Endothelial cell of umbilical vein (primary cell): ENCODE results near the gene CDKN2AIP. TPM values are rescaled to one million over a fixed set of nuclear protein-coding genes. Genes with fewer than 3 reads are reported as not detected.

Experiments
- BruUV-seq: library from RNA; stranded (reverse); fragments of 400-500 nt; replicated peaks from 2 replicates; lab custom pipeline; 2021; lab: Mats Ljungman, UMichigan
- CTCF ChIA-PET: fragments of 300-600, 350-600 bp; sonication (Branson Sonifier 250); formaldehyde crosslinking; loops from one replicate; lab custom pipeline; 2021; ENCODE audit warnings: antibody characterized with exemption, inconsistent platforms; lab: Charles Lee
- POLR2A ChIA-PET: fragments of 300-600, 350-600 bp; sonication (Branson Sonifier 250); formaldehyde crosslinking; loops from one replicate; lab custom pipeline; 2021; ENCODE audit warnings: antibody characterized with exemption, inconsistent platforms; lab: Charles Lee
- DNase-seq: peaks from one replicate; pipeline ENCODE4 v3.0.0-alpha.2; 2011; ENCODE audit warnings: low read depth, low spot score
- FAIRE-seq: peaks from 2 replicates; lab custom pipeline; 2011; peaks lifted over from hg19 to GRCh38; lab: Jason Lieb, UNC
- H2AFZ ChIP-seq: 2 replicates; pipeline ENCODE4 v1.6.0; 2012; ENCODE audit warnings: low read depth, low read length, control low read depth, inconsistent platforms
- H3K27ac ChIP-seq: 2 replicates; pipeline ENCODE4 v1.5.1; 2011; ENCODE audit warnings: low read depth, mild to moderate bottlenecking, control low read depth, low read length, moderate library complexity; ENCODE audit not compliant: insufficient read depth
- H3K27me3 ChIP-seq, 2 experiments: 2 replicates each; pipeline versions ENCODE4 v1.6.0 to v1.6.1; 2011; ENCODE audit warnings: low read length in 2 of 2, mixed read lengths in 1 of 2; ENCODE audit not compliant: control insufficient read depth in 2 of 2, insufficient read depth in 2 of 2
- H3K36me3 ChIP-seq, 2 experiments: 2 replicates in 1 of 2; 3 replicates in 1 of 2; pipeline ENCODE4 v1.5.1; 2011; ENCODE audit warnings: low read length in 2 of 2, mild to moderate bottlenecking in 1 of 2, moderate library complexity in 1 of 2; ENCODE audit not compliant: control insufficient read depth in 2 of 2, insufficient read depth in 2 of 2; ENCODE audit errors: extremely low read depth in 1 of 2
- H3K4me1 ChIP-seq: 3 replicates; pipeline ENCODE4 v1.5.1; 2011; ENCODE audit warnings: mild to moderate bottlenecking, low read length; ENCODE audit not compliant: control insufficient read depth, insufficient read depth; ENCODE audit errors: extremely low read depth
- H3K4me2 ChIP-seq: 2 replicates; pipeline ENCODE4 v1.6.1; 2011; ENCODE audit warnings: low read length, control low read depth, mixed read lengths; ENCODE audit not compliant: insufficient read depth
- H3K4me3 ChIP-seq, 3 experiments: fragments of 200-600 bp in 1 of 3; sonication (generic), shearing (Covaris generic) in 1 of 3; replicated peaks in 1 of 3; 2 replicates each; pipeline ENCODE4 v1.5.1; 2011 to 2016; ENCODE audit warnings: control low read depth in 3 of 3, low read length in 3 of 3, mild to moderate bottlenecking in 2 of 3, inconsistent platforms in 1 of 3, low read depth in 1 of 3, moderate library complexity in 1 of 3; ENCODE audit not compliant: insufficient read depth in 1 of 3
- H3K79me2 ChIP-seq: 2 replicates; pipeline ENCODE4 v1.6.0; 2012; ENCODE audit warnings: low read length, inconsistent platforms; ENCODE audit not compliant: control insufficient read depth, insufficient read depth
- H3K9ac ChIP-seq: replicated peaks from 2 replicates; pipeline ENCODE3; 2011; ENCODE audit warnings: low read length, control low read depth; ENCODE audit not compliant: insufficient read depth; ENCODE audit errors: extremely low read depth
- H3K9me1 ChIP-seq: replicated peaks from 3 replicates; pipeline ENCODE4 v1.6.0; 2011; ENCODE audit warnings: mild to moderate bottlenecking, low read length; ENCODE audit not compliant: control insufficient read depth, insufficient read depth; ENCODE audit errors: extremely low read depth
- H3K9me3 ChIP-seq: replicated peaks from 2 replicates; pipeline ENCODE4 v1.5.1; 2012; ENCODE audit warnings: low read length, inconsistent platforms; ENCODE audit not compliant: control insufficient read depth, insufficient read depth
- H4K20me1 ChIP-seq: replicated peaks from 2 replicates; pipeline ENCODE3; 2011; ENCODE audit warnings: mild to moderate bottlenecking, low read length; ENCODE audit not compliant: control insufficient read depth, insufficient read depth; ENCODE audit errors: extremely low read depth
- EZH2 ChIP-seq: IDR thresholded peaks from 2 replicates; pipeline ENCODE4 v1.6.1; 2012; ENCODE audit warnings: borderline replicate concordance, low read depth, mild to moderate bottlenecking, moderate library complexity, low read length, inconsistent platforms; ENCODE audit not compliant: severe bottlenecking
- GATA2 ChIP-seq: IDR thresholded peaks from 2 replicates; pipeline ENCODE4 v1.7.0; 2011; ENCODE audit warnings: low read depth, mild to moderate bottlenecking, moderate library complexity, mixed read lengths, low read length; ENCODE audit not compliant: insufficient read length, insufficient read depth
- POLR2AphosphoS5 ChIP-seq: IDR thresholded peaks from 2 replicates; pipeline ENCODE4 v1.6.1; 2012; ENCODE audit warnings: low read depth, mild to moderate bottlenecking, control low read depth, low read length, moderate library complexity; ENCODE audit not compliant: insufficient read depth
- dilution Hi-C: fragments of 300-500 bp; cut with MboI; formaldehyde crosslinking; loops from one replicate; pipeline ENCODE4 v1.15.0; 2019; ENCODE audit warnings: low sequenced_read_pairs; ENCODE audit not compliant: extremely low pct_ligation_motif_present
- intact Hi-C: fragments of 100-400 bp; cut with micrococcal nuclease; formaldehyde crosslinking; loops from one replicate; pipeline ENCODE4 v1.10.0; 2022
- polyA plus RNA-seq, 4 experiments: library from polyadenylated mRNA; depleted of rRNA in 3 of 4; stranded (reverse) in 3 of 4; unstranded in 1 of 4; fragments of >200 nt; gene quantifications; 2 replicates each; pipeline versions ENCODE4 v1.2.1 to v1.2.3, GENCODE V29; 2011 to 2012; ENCODE audit warnings: missing spikeins in 1 of 4
- total RNA-seq: library from RNA; stranded (reverse); gene quantifications from 2 replicates; pipeline ENCODE4 v1.2.3, GENCODE V29; 2021
- TF ChIP-seq, protein P1 (sequence below), 2 donors: IDR thresholded peaks; 1 replicate in 1 of 2; 2 replicates in 1 of 2; pipeline ENCODE4 v1.5.1; 2011; ENCODE audit warnings: low read length in 2 of 2, mild to moderate bottlenecking in 2 of 2, moderate library complexity in 2 of 2, control low read depth in 1 of 2, inconsistent platforms in 1 of 2, low read depth in 1 of 2; ENCODE audit not compliant: insufficient read depth in 1 of 2; ENCODE audit errors: extremely low read depth in 1 of 2

Gene CDKN2AIP
- total and polyA plus RNA-seq, 2 donors (not counting 3 experiments of a cell fraction or from before 2014, with no cell fraction given), result 5.1 to 12.8 TPM

DNA sequence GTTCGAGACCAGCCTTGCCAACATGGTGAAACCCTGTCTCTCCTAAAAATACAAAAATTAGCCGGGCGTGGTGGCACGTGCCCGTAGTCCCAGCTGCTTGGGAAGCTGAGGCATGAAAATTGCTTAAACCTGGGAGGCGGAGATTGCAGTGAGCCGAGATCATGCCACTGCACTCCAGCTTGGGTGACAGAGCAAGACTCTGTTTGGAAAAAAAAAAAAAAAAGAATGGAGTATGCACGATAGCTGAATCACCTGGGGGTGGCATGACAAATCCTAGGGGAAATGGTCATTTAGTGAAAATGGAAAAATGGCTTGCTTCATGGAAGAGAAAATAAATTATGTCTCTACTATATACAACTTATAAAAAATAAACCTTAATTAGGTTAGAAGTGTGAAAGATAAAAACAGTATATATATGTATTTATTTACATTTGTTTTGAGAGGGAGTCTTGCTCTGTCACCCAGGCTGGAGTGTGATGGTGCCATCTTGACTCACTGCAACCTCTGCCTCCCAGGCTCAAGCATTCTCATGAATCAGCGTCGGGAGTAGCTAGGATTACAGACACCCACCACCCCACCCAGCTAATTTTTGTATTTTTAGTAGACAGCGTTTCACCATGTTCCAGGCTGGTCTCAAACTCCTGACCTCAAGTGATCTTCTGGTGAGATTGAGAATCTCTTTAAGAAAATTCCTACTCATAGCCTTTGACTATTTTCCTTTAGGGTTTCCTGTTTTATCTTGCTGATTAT lies 41.1 kb downstream of the CDKN2AIP start:
- H3K27ac ChIP-seq, result no peak overlapping the region
- H3K4me2 ChIP-seq, result no peak overlapping the region
- dilution Hi-C loops, result no loop called here

More for the DNA sequence above, 41.1 kb downstream of the CDKN2AIP start:
- POLR2A ChIA-PET, result no interaction called here
- FAIRE-seq (no peak), DNase-seq (no peak)
- no TSS peak for BruUV-seq
- no peaks in the 10 kb centered on the region for H3K27me3 ChIP-seq
- no peak for TF ChIP-seq EZH2
- TF ChIP-seq GATA2, result no peak
- TF ChIP-seq POLR2AphosphoS5, result no peak
- TF ChIP-seq, protein P1, sequence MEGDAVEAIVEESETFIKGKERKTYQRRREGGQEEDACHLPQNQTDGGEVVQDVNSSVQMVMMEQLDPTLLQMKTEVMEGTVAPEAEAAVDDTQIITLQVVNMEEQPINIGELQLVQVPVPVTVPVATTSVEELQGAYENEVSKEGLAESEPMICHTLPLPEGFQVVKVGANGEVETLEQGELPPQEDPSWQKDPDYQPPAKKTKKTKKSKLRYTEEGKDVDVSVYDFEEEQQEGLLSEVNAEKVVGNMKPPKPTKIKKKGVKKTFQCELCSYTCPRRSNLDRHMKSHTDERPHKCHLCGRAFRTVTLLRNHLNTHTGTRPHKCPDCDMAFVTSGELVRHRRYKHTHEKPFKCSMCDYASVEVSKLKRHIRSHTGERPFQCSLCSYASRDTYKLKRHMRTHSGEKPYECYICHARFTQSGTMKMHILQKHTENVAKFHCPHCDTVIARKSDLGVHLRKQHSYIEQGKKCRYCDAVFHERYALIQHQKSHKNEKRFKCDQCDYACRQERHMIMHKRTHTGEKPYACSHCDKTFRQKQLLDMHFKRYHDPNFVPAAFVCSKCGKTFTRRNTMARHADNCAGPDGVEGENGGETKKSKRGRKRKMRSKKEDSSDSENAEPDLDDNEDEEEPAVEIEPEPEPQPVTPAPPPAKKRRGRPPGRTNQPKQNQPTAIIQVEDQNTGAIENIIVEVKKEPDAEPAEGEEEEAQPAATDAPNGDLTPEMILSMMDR (IDR thresholded peaks at IDR 0.05; ENCODE audit: extremely low read depth in 1 of 2, insufficient read depth in 1 of 2, low read depth in 1 of 2, low read length in 2 of 2), result no peak
- intact Hi-C loops, result no loop called here
- H3K9me3 ChIP-seq, result no peaks in the 10 kb centered on the region
- no peaks in the 10 kb centered on the region for H3K9me1 ChIP-seq
- no peaks in the 10 kb centered on the region for H3K4me1 ChIP-seq
- H2AFZ ChIP-seq, result no peak overlapping the region
- no peak overlapping the region for H3K4me3 ChIP-seq
- no peaks in the 10 kb centered on the region for H3K36me3 ChIP-seq
- no peak overlapping the region for H3K9ac ChIP-seq
- H3K79me2 ChIP-seq, result no peaks in the 10 kb centered on the region
- CTCF ChIA-PET, result no interaction called here
- H4K20me1 ChIP-seq, result no peaks in the 10 kb centered on the region
